ENCODE results near the gene LRRC8A. TPM values are rescaled to one million over a fixed set of nuclear protein-coding genes. Genes with fewer than 3 reads are reported as not detected.

Gene LRRC8A
- total and polyA plus RNA-seq, 11 donors: 15.8 to 76.4 (median 28.8) TPM

DNA sequence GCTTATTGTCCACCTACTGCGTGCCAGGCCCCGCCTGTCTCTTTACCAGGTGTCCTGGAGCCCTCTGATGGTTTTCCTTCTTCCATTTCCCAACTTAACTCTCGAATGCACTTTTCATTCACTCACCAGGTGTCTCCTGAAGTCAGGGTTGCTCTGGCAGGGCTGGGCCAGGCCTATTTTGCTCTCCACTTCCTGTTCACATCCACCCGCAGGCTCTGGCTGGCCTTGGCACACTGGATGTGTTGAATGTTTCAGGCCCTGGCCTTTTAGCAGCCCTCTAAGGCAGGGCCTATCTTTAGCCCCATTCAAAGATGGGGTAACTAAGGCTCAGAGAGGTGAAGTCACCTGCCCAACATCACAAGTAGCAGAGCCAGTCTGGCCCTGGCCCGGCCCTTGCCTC lies 16.4 kb downstream of the LRRC8A start:
- Histone ChIP-seq H3K4me1 (peaks cover 4 to 63% (median 42%) of the 10 kb centered on the region in 12 donors), H3K4me3 (no peak overlapping the region), H3K9me3 (no peaks in the 10 kb centered on the region), H3K27ac (peak overlapping the region in 11 of 12 donors; percentile 33 to 77 (median 63)), H3K36me3 (peaks cover 0 to 56% (median 44%) of the 10 kb centered on the region in 9 donors), H3K27me3 (no peaks in the 10 kb centered on the region)
- ATAC-seq (no peak), DNase-seq (no peak)
- TF ChIP-seq, protein P1, sequence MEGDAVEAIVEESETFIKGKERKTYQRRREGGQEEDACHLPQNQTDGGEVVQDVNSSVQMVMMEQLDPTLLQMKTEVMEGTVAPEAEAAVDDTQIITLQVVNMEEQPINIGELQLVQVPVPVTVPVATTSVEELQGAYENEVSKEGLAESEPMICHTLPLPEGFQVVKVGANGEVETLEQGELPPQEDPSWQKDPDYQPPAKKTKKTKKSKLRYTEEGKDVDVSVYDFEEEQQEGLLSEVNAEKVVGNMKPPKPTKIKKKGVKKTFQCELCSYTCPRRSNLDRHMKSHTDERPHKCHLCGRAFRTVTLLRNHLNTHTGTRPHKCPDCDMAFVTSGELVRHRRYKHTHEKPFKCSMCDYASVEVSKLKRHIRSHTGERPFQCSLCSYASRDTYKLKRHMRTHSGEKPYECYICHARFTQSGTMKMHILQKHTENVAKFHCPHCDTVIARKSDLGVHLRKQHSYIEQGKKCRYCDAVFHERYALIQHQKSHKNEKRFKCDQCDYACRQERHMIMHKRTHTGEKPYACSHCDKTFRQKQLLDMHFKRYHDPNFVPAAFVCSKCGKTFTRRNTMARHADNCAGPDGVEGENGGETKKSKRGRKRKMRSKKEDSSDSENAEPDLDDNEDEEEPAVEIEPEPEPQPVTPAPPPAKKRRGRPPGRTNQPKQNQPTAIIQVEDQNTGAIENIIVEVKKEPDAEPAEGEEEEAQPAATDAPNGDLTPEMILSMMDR (IDR thresholded peaks at IDR 0.05): no peak
- no peak for TF ChIP-seq POLR2A (IDR thresholded peaks at IDR 0.05)
- WGBS, 4 donors: 79 to 85% (median 84%) methylated on average over 4 to 5 of the region's 5 CpGs
- intact Hi-C loops (cut with DNase I): no loop called here

- Histone ChIP-seq H3K4me1 (peaks cover 4 to 64% (median 41%) of the 10 kb centered on the region in 12 donors), H3K9me3 (no peaks in the 10 kb centered on the region), H3K27me3 (no peaks in the 10 kb centered on the region), H3K27ac (peak overlapping the region; percentile 33 to 77 (median 58)), H3K4me3 (no peak overlapping the region), H3K36me3 (peaks cover 0 to 50% (median 40%) of the 10 kb centered on the region in 9 donors)
- 73 to 79% (median 76%) methylated on average over 15 to 18 of the region's 18 CpGs for WGBS, 4 donors
- intact Hi-C loops (cut with DNase I): no loop called here
- ATAC-seq: no peak
- TF ChIP-seq, protein P1 (IDR thresholded peaks at IDR 0.05): no peak
- TF ChIP-seq POLR2A (IDR thresholded peaks at IDR 0.05): no peak
- DNase-seq: no peak
Measured at GRCh38 chr9:128898845-128899565, 17.1 kb downstream of the LRRC8A start.

DNA sequence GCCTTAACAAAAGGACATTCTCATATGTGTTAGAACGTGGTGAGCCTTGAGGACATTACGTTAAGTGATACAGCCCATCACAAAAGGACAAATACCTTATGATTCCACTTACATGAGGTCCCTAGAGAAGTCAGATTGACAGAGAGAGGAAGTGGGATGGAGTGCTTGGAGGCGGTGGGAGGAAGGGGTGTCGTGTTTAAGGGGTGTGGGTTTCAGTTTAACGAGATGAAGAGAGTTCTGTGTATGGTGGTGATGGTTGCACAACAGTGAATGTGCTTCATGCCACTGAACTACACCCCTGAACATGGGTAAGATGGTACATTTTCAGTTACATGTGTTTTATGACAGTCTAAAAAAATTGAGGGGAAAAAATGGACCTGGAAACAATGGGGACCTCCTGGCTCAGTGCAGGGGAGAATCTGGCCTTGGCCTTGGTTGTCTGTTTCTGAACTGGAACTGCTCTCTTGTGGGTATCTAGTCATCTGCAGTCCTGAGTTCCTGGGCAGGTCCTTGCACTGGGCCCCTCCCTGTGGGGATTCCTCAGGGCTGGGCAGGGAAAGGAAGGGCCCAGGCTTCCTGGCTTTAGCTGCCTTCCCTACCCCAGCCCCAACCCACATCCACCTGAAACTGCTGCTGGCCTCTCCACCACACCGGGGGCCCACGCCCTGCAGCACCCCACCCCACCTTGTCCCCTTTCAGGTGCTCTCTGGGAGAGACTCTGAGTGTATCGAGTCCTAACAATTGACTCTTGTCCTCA lies 17.8 kb downstream of the LRRC8A start:
- Histone ChIP-seq H3K27me3 (no peaks in the 10 kb centered on the region), H3K9me3 (no peaks in the 10 kb centered on the region), H3K36me3 (peaks cover 0 to 42% (median 34%) of the 10 kb centered on the region in 9 donors), H3K27ac (peak overlapping the region; percentile 33 to 77 (median 59)), H3K4me1 (peaks cover 4 to 67% (median 41%) of the 10 kb centered on the region in 12 donors), H3K4me3 (no peak overlapping the region)
- intact Hi-C loops (cut with DNase I): no loop called here
- no peak for DNase-seq
- WGBS, 4 donors: 50 to 58% (median 55%) methylated on average over 8 of the region's 8 CpGs
- TF ChIP-seq, protein P1 (IDR thresholded peaks at IDR 0.05): no peak
- TF ChIP-seq POLR2A (IDR thresholded peaks at IDR 0.05): peak in 1 of 2 donors; percentile 28
- ATAC-seq: peak in 3 of 4 donors; percentile 59 to 74 (median 61)

- H3K4me3 ChIP-seq: no peak overlapping the region
- WGBS, 4 donors: 88 to 95% (median 90%) methylated on average over 5 to 7 of the region's 7 CpGs
- intact Hi-C loops (cut with DNase I): no loop called here
- no peak for DNase-seq
- no peaks in the 10 kb centered on the region for H3K27me3 ChIP-seq
- no peaks in the 10 kb centered on the region for H3K9me3 ChIP-seq
- TF ChIP-seq POLR2A (IDR thresholded peaks at IDR 0.05): no peak
- TF ChIP-seq, protein P1 (IDR thresholded peaks at IDR 0.05): no peak
- no peak for ATAC-seq
- H3K36me3 ChIP-seq: peaks cover 0 to 29% (median 20%) of the 10 kb centered on the region in 9 donors
- peaks cover 4 to 65% (median 42%) of the 10 kb centered on the region in 12 donors for H3K4me1 ChIP-seq
- peak overlapping the region in 11 of 12 donors; percentile 57 to 79 (median 71) for H3K27ac ChIP-seq
Measured at GRCh38 chr9:128901379-128901778, 19.4 kb downstream of the LRRC8A start.

All from heart left ventricle (tissue), 16 donors.